ENCODE results near the gene NRP2. TPM values are rescaled to one million over a fixed set of nuclear protein-coding genes. Genes with fewer than 3 reads are reported as not detected.

NRP2 gene
- total and polyA plus RNA-seq, 4 donors, result 3.8 to 17.7 (median 12.2) TPM

- TF ChIP-seq TAF1 (conservative IDR thresholded peaks at IDR 0.05), result no peak
- no peak for TF ChIP-seq RXRA (IDR thresholded peaks at IDR 0.05)
- TF ChIP-seq SP1 (IDR thresholded peaks at IDR 0.05), result no peak
- TF ChIP-seq REST (IDR thresholded peaks at IDR 0.05), result no peak
- no peak for TF ChIP-seq HNF4A (conservative IDR thresholded peaks at IDR 0.05)
- TF ChIP-seq EGR1 (IDR thresholded peaks at IDR 0.05; ENCODE audit: low read depth in 2 of 2), result no peak
- no peak for TF ChIP-seq YY1 (IDR thresholded peaks at IDR 0.05)
- no peak for TF ChIP-seq ATF3 (IDR thresholded peaks at IDR 0.05)
- TF ChIP-seq JUND (IDR thresholded peaks at IDR 0.05), result no peak
- no peak for TF ChIP-seq FOXA1 (IDR thresholded peaks at IDR 0.05)
- no peak for TF ChIP-seq ZBTB33 (IDR thresholded peaks at IDR 0.05)
- no peak for TF ChIP-seq HNF4G (IDR thresholded peaks at IDR 0.05)
- Histone ChIP-seq H3K9ac (ENCODE audit: low read depth in 1 of 2, low read length in 2 of 2) (no peak overlapping the region), H3K27ac (ENCODE audit: low read depth in 1 of 2, low read length in 2 of 2) (peak overlapping the region in 1 of 2 donors; percentile 23), H3K27me3 (ENCODE audit: control insufficient read depth in 4 of 4, insufficient read depth in 4 of 4, low read length in 3 of 4) (no peaks in the 10 kb centered on the region), H3K4me1 (ENCODE audit: control insufficient read depth in 4 of 4, insufficient read depth in 4 of 4, low read length in 3 of 4) (peaks cover 0 to 2% (median 0%) of the 10 kb centered on the region in 4 donors), H3K36me3 (ENCODE audit: control insufficient read depth in 4 of 4, insufficient read depth in 3 of 4, low read depth in 1 of 4, low read length in 3 of 4) (no peaks in the 10 kb centered on the region), H3K4me3 (ENCODE audit: low read depth in 1 of 3, low read length in 3 of 3) (no peak overlapping the region), H3K9me3 (ENCODE audit: control insufficient read depth in 4 of 4, low read length in 3 of 4) (no peaks in the 10 kb centered on the region)
- no peak for DNase-seq (ENCODE audit: low spot score)
- 88% methylated on average over 13 of the region's 13 CpGs for WGBS
Measured at GRCh38 chr2:205714789-205715720, 32.8 kb downstream of the NRP2 start.

- H3K36me3 ChIP-seq (ENCODE audit: control insufficient read depth in 4 of 4, insufficient read depth in 3 of 4, low read depth in 1 of 4, low read length in 3 of 4), result no peaks in the 10 kb centered on the region
- no peak for DNase-seq (ENCODE audit: low spot score)
- H3K9me3 ChIP-seq (ENCODE audit: control insufficient read depth in 4 of 4, low read length in 3 of 4), result no peaks in the 10 kb centered on the region
- H3K4me3 ChIP-seq (ENCODE audit: low read depth in 1 of 3, low read length in 3 of 3), result no peak overlapping the region
- peaks cover 0 to 2% (median 0%) of the 10 kb centered on the region in 4 donors for H3K4me1 ChIP-seq (ENCODE audit: control insufficient read depth in 4 of 4, insufficient read depth in 4 of 4, low read length in 3 of 4)
- H3K27me3 ChIP-seq (ENCODE audit: control insufficient read depth in 4 of 4, insufficient read depth in 4 of 4, low read length in 3 of 4), result no peaks in the 10 kb centered on the region
- H3K27ac ChIP-seq (ENCODE audit: low read depth in 1 of 2, low read length in 2 of 2), result no peak overlapping the region
- WGBS, result 72% methylated on average over 20 of the region's 20 CpGs
- H3K9ac ChIP-seq (ENCODE audit: low read depth in 1 of 2, low read length in 2 of 2), result no peak overlapping the region
- peak; percentile 29 for TF ChIP-seq CTCF (IDR thresholded peaks at IDR 0.05; ENCODE audit: low read depth, low read length, missing input control)
- TF ChIP-seq EGR1 (IDR thresholded peaks at IDR 0.05; ENCODE audit: low read depth in 2 of 2), result no peak
- no peak for TF ChIP-seq RXRA (IDR thresholded peaks at IDR 0.05)
- no peak for TF ChIP-seq HNF4A (conservative IDR thresholded peaks at IDR 0.05)
- TF ChIP-seq NR2F2 (IDR thresholded peaks at IDR 0.05), result no peak
- TF ChIP-seq ATF3 (IDR thresholded peaks at IDR 0.05), result no peak
- no peak for TF ChIP-seq TAF1 (conservative IDR thresholded peaks at IDR 0.05)
- TF ChIP-seq FOXA1 (IDR thresholded peaks at IDR 0.05), result no peak
- peak; percentile 39 to 58 for TF ChIP-seq RAD21 (IDR thresholded peaks at IDR 0.05)
- no peak for TF ChIP-seq HNF4G (IDR thresholded peaks at IDR 0.05)
- TF ChIP-seq GABPA (IDR thresholded peaks at IDR 0.05 in 1 of 2, conservative IDR thresholded peaks at IDR 0.05 in 1 of 2), result no peak
Measured at GRCh38 chr2:205715831-205716525, 33.7 kb downstream of the NRP2 start.
